Suprapubic skin (tissue), 4 donors: Measurements from ENCODE around the gene TP53AIP1. TPM values are rescaled to one million over a fixed set of nuclear protein-coding genes. Genes with fewer than 3 reads are reported as not detected.

ENCODE experiments used
- DNase-seq, 2 donors: peaks; one replicate each; pipeline ENCODE4 v3.0.0-alpha.2; 2019; ENCODE audit warnings: low spot score in 2 of 2
- H3K27ac ChIP-seq: fragments of 200-600 bp; sonication (generic); one replicate; pipeline ENCODE4 v1.5.1; 2019
- H3K27me3 ChIP-seq: fragments of 200-600 bp; sonication (generic); one replicate; pipeline ENCODE4 v1.5.1; 2019
- H3K36me3 ChIP-seq: fragments of 200-600 bp; sonication (generic); one replicate; pipeline ENCODE4 v1.5.1; 2019
- H3K4me1 ChIP-seq: fragments of 200-600 bp; sonication (generic); one replicate; pipeline ENCODE4 v1.5.1; 2019
- H3K4me3 ChIP-seq: fragments of 200-600 bp; sonication (generic); one replicate; pipeline ENCODE4 v1.5.1; 2019; ENCODE audit warnings: mild to moderate bottlenecking
- H3K9me3 ChIP-seq: fragments of 200-600 bp; sonication (generic); one replicate; pipeline ENCODE4 v1.5.1; 2019
- CTCF ChIP-seq, 2 donors: fragments of 200-600 bp in 1 of 2; fragments of 450-650 bp in 1 of 2; sonication (generic) in 1 of 2; IDR thresholded peaks; one replicate each; pipeline ENCODE4 v1.5.1; 2016 to 2019; ENCODE audit warnings: antibody characterized with exemption in 2 of 2, mild to moderate bottlenecking in 1 of 2, moderate library complexity in 1 of 2
- EP300 ChIP-seq: sonication (generic); formaldehyde crosslinking; IDR thresholded peaks from one replicate; pipeline ENCODE4 v1.6.1; 2017; ENCODE audit warnings: antibody characterized with exemption
- POLR2A ChIP-seq, 2 donors: fragments of 450-650 bp; IDR thresholded peaks; one replicate each; pipeline ENCODE4 v1.6.1; 2017; ENCODE audit warnings: antibody characterized with exemption in 2 of 2, mild to moderate bottlenecking in 2 of 2, moderate library complexity in 2 of 2
- POLR2AphosphoS5 ChIP-seq, 3 donors: sonication (generic); formaldehyde crosslinking; IDR thresholded peaks; one replicate each; pipeline ENCODE4 v1.6.1; 2017; ENCODE audit warnings: antibody characterized with exemption in 3 of 3
- WGBS: methylation state at CpG from one replicate; pipeline ENCODE4 v1.1.5; 2018; 5-methylcytosine and 5-hydroxymethylcytosine counted together
- total RNA-seq, 4 donors: library from RNA; depleted of rRNA; stranded (reverse); fragments of >200 nt; gene quantifications; one replicate each; pipeline ENCODE4 v1.1.0, GENCODE V29; 2016

TP53AIP1 gene
- total RNA-seq, 4 donors from 2014 or later, result 19.2 to 32.9 (median 21.0) TPM

DNA sequence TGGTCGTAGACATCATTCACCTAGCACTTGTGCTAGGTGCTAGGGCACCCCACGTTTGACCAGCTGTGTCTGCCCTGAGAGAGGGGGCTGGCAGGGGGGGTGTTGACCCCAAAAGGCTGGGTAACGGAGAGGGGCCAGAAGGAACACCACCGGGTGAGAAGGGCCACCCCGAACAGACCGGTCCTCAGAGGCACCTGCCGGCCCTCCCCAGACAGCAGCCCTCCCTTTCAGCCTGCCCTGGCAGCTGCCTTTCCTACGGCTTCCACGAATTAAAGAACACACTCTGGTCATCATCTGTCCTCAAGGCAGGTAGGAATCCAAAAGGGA is 52.5 kb downstream of the TP53AIP1 start:
- Histone ChIP-seq H3K36me3 (no peaks in the 10 kb centered on the region), H3K4me1 (peaks cover 48% of the 10 kb centered on the region), H3K9me3 (no peaks in the 10 kb centered on the region), H3K27ac (no peak overlapping the region), H3K4me3 (peak overlapping the region; percentile 66), H3K27me3 (peaks cover 4% of the 10 kb centered on the region)
- DNase-seq, result no peak
- TF ChIP-seq POLR2A (IDR thresholded peaks at IDR 0.05) (no peak), POLR2AphosphoS5 (IDR thresholded peaks at IDR 0.05) (no peak), EP300 (no peak), CTCF (IDR thresholded peaks at IDR 0.05) (no peak)
- WGBS, result 51% methylated on average over 7 of the region's 9 CpGs

DNA sequence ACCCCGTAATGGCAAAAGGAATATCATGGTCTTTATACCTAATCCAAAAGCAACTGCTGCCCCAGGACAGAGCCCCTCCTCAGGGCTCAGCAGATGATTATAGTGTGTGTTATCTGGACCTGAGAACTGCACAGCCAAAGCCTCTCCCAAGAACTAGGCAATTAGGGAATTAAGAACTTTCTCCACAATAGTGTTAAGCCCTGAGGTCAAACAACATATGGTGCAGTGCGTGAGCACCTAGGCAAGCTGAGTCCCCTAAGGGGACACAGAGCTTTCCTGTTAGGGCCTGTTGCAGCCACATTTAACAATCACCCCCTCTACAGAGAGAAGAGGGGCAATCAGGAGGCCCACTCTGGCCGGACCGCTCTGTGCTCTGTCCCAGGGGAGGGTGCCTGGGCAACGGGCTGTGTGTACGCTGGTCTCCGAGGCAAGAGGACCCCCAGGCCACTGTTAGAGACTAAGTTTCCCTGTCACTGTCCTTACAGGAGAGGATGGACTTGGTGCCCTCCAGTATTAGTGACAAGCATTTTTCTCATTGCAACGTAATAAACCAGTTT is 52.9 kb downstream of the TP53AIP1 start:
- WGBS, result 81% methylated on average over 7 of the region's 8 CpGs
- Histone ChIP-seq H3K27me3 (peaks cover 4% of the 10 kb centered on the region), H3K4me1 (peaks cover 48% of the 10 kb centered on the region), H3K36me3 (no peaks in the 10 kb centered on the region), H3K27ac (no peak overlapping the region), H3K9me3 (no peaks in the 10 kb centered on the region), H3K4me3 (no peak overlapping the region)
- DNase-seq, result no peak
- TF ChIP-seq CTCF (IDR thresholded peaks at IDR 0.05) (no peak), POLR2AphosphoS5 (IDR thresholded peaks at IDR 0.05) (no peak), POLR2A (IDR thresholded peaks at IDR 0.05) (no peak), EP300 (no peak)

DNA sequence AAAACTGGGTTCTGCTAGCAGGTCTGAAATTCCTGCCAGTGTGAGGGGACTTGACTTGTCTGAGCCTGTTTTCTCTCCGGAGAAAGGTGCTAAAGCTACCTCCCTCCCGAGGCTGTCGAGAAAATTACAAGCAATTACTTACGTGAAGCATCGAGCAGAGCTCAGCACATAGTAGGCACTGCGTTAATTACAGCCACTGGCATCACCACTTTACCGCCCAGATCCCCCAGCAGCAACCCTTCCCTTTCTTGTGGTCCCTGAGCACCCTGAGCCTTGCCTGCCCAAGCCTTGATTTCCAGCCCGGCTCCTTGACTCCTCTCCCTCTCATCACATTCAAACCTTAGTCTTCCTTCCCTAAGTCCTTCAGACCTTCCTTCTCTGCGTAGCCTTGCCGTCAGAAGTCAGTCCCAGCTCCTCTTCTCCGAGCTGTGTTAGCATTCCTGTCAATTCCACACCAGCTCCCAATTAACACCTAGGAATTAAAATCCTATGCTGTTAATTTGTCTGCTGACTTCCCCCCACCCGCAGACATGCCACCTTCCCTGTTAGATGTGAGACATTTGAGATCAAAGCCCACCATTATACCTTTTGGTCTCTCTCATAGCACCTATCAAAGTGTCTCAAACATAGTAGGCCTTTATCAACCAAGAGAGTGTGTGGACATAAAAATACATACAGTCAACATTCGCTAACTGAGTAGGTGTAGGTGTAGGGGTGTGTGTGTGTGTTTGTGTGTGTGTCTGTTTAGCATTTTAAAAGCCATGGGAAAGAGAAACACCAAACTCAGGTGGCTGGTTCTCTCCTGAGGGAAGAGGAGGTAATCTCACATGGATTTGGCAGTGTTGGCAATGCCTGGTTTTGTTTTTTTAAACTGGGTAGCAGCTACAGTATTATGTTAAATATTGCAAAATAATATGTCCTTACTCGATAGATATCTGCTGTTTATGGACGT is 54.4 kb downstream of the TP53AIP1 start:
- H3K4me3 ChIP-seq, result no peak overlapping the region
- peaks cover 4% of the 10 kb centered on the region for H3K27me3 ChIP-seq
- peaks cover 41% of the 10 kb centered on the region for H3K4me1 ChIP-seq
- DNase-seq, result no peak
- no peaks in the 10 kb centered on the region for H3K9me3 ChIP-seq
- H3K27ac ChIP-seq, result no peak overlapping the region
- TF ChIP-seq POLR2A (IDR thresholded peaks at IDR 0.05) (no peak), CTCF (IDR thresholded peaks at IDR 0.05) (no peak), EP300 (no peak), POLR2AphosphoS5 (IDR thresholded peaks at IDR 0.05) (no peak)
- WGBS, result 53% methylated on average over 15 of the region's 15 CpGs
- no peaks in the 10 kb centered on the region for H3K36me3 ChIP-seq

GRCh38 chr11:128886406-128887124 is 56.1 kb downstream of the TP53AIP1 start:
- Histone ChIP-seq H3K4me1 (peaks cover 36% of the 10 kb centered on the region), H3K9me3 (no peaks in the 10 kb centered on the region), H3K27me3 (peaks cover 4% of the 10 kb centered on the region), H3K27ac (no peak overlapping the region), H3K4me3 (no peak overlapping the region), H3K36me3 (no peaks in the 10 kb centered on the region)
- no peak for TF ChIP-seq POLR2A (IDR thresholded peaks at IDR 0.05)
- no peak for TF ChIP-seq CTCF (IDR thresholded peaks at IDR 0.05)
- no peak for TF ChIP-seq EP300
- no peak for TF ChIP-seq POLR2AphosphoS5 (IDR thresholded peaks at IDR 0.05)
- 46% methylated on average over 5 of the region's 5 CpGs for WGBS
- no peak for DNase-seq

Other genes with a start within 250 kb of the TP53AIP1 start
- 10 to 100 TPM in 3 of 4 donors, 1 to 10 TPM in 1; 6.1 to 21.2 (median 15.2) TPM for gene FLI1, start 248.8 kb downstream of the TP53AIP1 start, total RNA-seq
- 1 to 10 TPM in 1 of 4 donors, under 1 TPM in 1, not detected in 2; 0.18 to 3.0 TPM for gene KCNJ1, start 75.6 kb downstream of the TP53AIP1 start, total RNA-seq
- gene KCNJ5, start 51.5 kb downstream of the TP53AIP1 start, total RNA-seq, result under 1 TPM in 2 of 4 donors, not detected in 2; 0.26 to 0.36 TPM
- gene ARHGAP32, start 249.5 kb upstream of the TP53AIP1 start, total RNA-seq, result 10 to 100 TPM; 49.5 to 93.4 (median 62.1) TPM